GM19238 (cell line): ENCODE results near the gene UMODL1.
"Not testable (repeated sequence)": the region's sequence is repeated elsewhere in the genome, so short reads cannot be mapped to it uniquely, and the experiment has no call there.

Experiments used
- DNase-seq: peaks from one replicate; pipeline ENCODE4 v3.0.0; 2011; ENCODE audit warnings: low spot score; ENCODE audit not compliant: insufficient read length

The UMODL1 gene

GRCh38 chr21:42161401-42161955, 90.4 kb downstream of the UMODL1 start:
- no peak for DNase-seq

DNA sequence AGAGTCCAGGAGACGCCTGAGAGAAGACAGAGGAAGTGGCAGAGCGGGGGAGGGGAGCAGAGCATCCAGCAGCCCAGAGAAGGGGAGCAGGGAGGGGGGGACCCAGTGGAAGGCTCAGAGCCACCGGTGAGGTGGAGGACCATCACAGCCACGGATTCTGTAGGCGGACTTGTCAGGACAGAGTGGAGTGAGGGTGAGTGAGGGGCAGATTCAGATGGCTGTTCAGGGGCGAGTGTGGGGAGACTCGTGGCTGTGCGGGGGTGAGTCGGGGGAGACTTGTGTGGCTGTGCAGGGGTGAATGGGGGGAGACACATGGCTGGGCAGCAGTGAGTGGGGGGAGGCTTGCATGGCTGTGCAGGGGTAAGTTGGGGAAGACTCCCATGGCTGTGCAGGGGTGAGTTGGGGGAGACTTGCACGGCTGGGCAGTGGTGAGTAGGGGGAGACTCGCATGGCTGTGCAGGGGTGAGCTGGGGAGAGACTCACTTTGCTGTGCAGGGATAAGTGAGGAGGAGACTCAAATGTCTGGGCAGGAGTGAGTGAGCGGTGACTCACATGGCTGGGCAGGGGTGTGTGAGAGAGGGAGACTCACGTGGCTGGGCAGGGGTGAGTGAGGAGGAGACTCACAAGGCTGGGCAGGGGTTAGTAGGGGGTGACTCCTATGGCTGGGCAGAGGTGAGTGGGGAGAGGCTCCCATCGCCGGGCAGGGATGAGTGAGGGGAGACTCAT, 91.0 kb downstream of the UMODL1 start:
- no peak for DNase-seq

GRCh38 chr21:42162831-42163510, 91.9 kb downstream of the UMODL1 start:
- DNase-seq, result no peak

DNA sequence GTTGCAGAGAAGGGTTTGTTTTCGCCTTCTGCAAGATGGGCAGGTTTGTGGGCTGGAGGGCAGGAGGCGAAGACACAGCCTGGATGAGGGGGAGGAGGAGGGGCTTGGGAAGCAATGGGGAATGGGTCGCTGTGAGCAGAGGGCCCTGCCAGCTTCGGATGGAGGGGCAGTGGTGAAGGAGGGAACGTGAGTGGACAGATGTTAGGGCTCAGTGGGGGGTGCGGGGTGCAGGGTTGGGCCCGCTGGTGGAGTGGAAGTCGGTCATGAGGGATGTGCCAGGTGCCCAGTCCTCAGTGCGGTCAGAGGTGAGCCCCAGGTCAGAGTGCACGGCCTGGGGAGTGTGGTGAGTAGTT, 92.4 kb downstream of the UMODL1 start:
- DNase-seq, result no peak

GRCh38 chr21:42164064-42164789, 93.1 kb downstream of the UMODL1 start:
- DNase-seq, result peak; percentile 63

DNA sequence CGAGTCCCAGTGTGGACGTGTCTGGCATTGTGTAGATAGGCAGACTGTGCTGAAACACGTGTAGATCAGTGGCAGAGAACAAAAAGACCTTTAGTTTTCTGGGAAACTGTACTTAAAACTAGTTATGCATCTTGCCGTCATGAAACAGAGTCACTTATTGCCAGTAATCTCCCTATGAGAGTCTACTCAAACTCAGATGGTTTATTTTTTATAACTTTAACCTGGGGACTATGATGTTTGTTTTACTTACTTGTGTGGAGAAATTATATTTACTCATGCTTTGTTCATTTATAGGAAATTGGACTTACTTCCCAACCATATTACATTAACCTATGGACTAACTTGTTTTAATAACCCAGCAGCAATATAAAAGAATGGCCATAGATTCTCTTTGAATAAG, 93.7 kb downstream of the UMODL1 start:
- no peak for DNase-seq

DNA sequence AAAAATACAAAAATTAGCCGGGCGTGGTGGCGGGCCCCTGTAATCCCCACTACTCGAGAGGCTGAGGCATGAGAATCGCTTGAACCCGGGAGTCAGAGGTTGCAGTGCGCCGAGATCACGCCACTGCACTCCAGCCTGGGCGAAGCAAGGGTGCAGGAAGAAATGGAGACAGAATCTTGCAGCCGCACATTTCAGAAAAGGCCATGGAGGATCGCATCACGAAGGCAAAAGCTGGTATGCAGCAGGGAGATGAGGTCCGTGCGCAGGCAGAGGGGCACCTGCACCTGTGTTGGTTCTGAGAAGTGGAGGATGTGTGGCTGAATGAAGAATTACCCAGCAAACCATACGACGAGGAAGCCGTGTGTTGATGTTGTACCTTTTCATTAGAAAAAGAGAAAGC, 94.8 kb downstream of the UMODL1 start:
- no peak for DNase-seq

- DNase-seq, result no peak
These were observed 98.6 kb downstream of the UMODL1 start for GRCh38 chr21:42169758-42170157.

DNA sequence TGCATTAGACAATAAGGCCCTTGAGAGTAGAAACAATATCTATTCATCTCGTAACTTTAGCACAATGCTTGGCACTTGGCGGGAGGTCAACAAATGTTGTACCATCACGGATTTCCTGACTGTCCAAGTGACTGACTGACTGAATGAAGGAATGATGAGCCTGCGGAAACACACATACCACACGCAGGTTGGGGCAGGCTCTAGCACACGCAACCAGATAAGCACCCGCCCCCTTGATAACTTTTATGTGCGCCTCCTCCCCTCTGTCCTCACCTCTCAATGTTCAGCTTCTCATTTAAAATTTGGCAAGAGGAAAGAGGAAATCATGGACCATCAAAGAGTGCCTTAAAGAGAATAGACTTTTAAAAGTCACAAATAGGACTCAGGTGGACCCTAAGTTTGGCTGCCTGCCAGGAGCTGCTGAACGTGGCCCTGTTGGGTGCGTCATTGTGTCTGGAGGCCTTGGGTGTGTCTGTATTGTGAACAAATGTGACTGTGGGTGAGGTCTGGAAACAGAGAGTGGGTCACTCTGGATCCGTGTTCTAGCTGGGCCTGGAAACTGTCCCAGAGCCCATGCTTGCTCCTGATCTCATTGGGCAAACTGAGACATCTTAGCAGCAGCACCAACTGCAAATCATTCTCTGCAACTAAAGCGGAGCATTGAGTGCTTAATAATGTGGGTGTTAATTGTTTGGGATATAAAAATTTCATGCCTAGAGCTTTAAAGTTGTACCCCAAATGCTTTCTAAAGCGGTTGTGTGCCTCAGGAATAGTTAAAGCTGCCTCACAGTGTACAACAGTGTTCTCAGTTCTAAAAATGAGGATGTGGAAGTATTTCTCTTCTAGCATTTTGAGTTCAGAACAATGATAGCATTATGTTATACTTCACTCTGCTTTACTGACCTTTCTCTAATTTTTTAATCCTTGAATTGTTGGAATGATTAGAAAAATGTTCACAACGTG, 100.3 kb downstream of the UMODL1 start:
- DNase-seq, result no peak

GRCh38 chr21:42172596-42173483, 101.7 kb downstream of the UMODL1 start:
- no peak for DNase-seq

DNA sequence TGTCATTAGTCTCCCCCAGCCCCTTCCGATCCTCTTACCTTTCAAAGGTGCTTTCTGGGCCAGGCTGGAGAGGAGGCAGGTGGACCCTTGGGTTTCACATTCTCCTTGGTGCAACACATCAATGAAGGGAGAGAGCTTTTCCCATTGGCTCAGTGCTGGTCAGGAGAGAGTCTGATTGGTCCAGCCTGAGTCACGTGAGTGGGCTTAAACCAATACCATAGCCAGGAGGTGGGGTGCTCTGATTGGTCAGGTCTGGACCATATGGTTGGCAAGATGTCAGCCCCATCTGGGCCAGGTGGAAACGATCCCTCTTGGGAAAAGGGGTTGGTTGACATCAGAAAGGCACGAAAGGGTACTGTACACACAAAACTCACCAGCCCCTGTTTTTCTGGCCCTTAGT, 103.1 kb downstream of the UMODL1 start:
- DNase-seq, result no peak

GRCh38 chr21:42175110-42175710, 104.1 kb downstream of the UMODL1 start:
- no peak for DNase-seq

- DNase-seq, result no peak
These were observed 105.7 kb downstream of the UMODL1 start for GRCh38 chr21:42176859-42177258.

DNA sequence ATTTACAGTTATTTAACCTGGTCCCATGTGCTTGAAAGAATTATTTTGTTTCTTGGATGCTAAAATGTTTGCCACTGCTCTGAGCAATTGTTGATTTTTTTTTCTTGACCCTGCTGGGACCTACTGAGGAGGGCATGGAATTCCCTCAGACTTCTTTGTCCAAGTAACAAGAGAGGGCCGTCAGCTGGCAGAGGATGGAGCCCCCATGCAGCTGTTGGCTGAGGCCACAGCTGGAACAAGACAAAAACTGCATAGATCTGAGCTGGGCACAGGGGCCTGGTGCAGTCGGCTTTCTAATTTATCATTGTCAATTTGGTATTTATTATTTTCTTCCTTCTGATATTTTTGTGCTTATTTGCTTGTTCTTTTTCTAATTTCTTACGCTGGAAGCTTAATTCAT, 108.2 kb downstream of the UMODL1 start:
- no peak for DNase-seq

DNA sequence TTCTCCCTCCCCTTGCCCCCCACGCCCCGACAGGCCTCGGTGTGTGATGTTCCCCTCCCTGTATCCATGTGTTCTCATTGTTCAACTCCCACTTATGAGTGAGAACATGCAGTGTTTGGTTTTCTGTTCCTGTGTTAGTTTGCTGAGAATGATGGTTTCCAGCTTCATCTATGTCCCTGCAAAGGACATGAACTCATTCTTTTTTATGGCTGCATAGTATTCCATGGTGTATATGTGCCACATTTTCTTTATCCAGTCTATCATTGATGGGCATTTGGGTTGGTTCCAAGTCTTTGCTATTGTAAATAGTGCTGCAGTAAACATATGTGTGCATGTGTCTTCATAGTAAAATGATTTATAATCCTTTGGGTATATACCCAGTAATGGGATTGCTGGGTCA, 108.9 kb downstream of the UMODL1 start:
- DNase-seq, result not testable (repeated sequence)

GRCh38 chr21:42182713-42183371, 111.7 kb downstream of the UMODL1 start:
- DNase-seq, result no peak

DNA sequence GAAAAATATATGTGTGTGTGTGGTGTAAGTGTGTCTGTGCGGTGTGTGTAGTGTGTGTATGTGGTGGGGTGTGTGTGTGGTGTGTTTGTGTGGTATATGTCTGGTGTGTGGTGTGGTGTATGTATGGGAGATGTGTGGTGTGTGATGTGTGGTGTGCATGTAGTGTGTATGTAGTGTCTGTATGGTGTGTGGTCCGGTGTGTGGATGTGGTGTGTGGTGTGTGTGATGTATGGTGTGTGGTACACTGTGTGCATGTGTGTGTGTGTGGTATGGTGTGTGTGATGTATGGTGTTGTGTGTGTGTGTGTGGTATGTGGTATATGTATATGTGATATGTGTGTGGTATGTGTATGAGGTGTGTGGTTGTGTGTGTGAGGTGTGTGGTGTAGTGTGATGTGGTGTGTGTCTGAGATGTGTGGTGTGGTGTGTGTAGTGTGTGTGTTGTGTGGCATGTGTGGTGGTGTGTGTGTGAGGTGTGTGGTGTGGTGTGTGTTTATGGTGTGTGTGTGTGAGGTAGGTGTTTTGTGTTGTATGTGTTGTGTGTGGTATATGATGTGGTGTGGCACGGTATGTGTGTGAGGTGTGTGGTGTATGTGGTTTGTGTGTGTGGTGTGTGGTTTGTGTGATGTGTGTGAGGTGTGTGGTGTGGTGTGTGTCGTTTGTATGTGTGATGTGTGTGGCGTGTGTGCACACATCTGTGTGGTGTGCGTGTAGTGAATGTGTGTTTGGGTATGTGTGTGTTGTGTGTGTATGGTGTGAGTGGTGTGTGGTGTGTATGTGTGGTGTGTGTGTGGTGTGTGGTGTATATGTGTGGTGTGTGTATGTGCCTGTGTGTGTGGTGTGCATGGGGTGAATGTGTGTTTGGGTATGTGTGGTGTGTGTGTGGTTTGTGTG, 112.5 kb downstream of the UMODL1 start:
- DNase-seq, result no peak

DNA sequence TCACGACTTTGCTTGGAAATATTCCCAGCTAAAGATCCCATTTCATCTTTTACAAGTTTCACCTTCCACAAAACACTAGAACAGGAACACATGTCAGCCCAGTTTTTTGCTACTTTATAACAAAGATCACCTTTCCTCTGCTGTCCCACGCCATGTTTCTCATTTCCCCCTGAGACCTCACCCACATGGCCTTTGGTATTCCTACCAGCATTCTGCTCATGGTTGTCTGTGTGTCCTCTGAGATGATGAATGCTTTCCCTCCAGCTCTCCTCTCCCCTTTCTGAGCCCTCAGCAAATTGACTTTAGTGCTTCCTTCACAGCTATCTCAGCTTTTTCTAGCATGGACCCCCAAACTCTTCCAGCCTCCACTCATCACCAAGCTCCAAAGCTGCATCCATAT, 115.5 kb downstream of the UMODL1 start:
- no peak for DNase-seq
